GM18870 (cell line): ENCODE measurements around the gene CALM3.
A peak's percentile ranks its signal among the peaks of the same experiment; 100 is the strongest.
"Not testable (repeated sequence)": the region's sequence is repeated elsewhere in the genome, so short reads cannot be mapped to it uniquely, and the experiment has no call there.

Experiments used
- ATAC-seq: cut with Tn5 transposase; IDR thresholded peaks from one replicate; pipeline ENCODE4 v1.9.1; 2021; ENCODE audit warnings: moderate library complexity; ENCODE audit not compliant: unreplicated experiment

The CALM3 gene

GRCh38 chr19:46601318-46602224, at the start of gene CALM3:
Gene CALM3, plus strand, starts transcription at chr19:46601330. Its CDS starts 105 bp downstream, at chr19:46601435.
- peak; percentile 8 for ATAC-seq

DNA sequence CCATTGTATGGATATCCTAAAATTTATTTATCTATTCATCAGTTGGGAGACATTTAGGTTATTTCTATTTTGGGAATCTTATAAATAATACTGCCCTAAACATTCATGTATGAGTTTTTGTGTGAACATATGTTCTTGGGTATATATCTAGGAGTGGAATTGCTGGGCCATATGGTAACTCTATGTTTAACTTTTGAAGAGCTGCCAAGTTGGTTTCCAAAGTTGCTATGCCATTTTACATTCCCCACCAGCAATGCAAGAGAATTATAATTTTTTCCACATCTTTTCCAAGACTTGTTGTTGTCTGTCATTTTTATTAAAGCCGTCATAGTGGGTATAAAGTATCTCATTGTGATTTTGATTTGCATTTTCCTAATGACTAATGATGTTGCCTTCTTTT, 48.2 kb upstream of the CALM3 start:
- ATAC-seq, result no peak

DNA sequence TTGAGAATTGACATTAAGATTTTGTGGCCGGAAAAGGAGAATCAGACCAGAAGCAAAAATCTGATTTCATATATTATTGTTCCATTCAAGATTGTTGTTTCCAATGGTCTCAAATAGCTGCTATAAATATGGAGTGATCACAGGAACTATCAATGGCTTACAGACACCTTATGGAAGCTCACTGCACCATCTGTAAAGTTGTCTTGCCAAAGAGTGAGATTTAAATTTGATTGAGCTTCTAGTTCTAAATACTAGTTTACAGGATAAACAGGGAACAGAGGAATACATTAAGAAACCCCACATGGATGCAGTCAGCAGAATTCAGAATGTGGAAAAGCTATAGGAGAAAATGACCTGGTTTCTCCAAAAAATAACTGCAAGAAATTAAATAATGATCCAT, 47.0 kb upstream of the CALM3 start:
- ATAC-seq, result no peak

DNA sequence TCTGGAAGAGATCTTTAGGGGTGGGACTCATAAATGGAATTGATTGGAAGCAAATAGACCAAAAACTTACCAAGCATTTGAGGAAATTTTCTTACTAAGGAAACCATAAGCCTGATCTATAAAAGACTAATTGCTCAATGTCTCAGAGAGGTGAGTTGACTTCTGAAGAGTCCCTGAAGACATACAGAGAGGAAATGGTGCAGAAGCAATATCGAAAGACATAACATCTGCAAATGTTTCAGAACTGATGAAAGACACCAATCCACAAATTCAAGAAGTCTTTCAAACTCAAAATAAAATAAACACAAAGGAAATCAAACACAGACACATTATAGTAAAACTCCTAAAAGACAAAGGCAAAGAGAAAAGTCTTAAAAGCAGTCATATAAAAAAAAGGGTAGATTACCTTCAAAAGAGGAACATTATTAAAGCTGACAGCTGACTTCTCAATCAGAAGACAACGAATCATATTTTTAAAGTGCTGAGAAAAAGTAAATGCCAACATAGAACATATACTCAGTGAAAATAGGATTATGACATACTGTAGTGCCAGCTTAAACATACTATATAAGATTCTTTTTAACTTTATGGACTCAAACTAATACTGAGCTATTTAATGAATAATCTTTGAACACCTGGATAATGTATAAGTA, 45.4 kb upstream of the CALM3 start:
- ATAC-seq, result no peak

DNA sequence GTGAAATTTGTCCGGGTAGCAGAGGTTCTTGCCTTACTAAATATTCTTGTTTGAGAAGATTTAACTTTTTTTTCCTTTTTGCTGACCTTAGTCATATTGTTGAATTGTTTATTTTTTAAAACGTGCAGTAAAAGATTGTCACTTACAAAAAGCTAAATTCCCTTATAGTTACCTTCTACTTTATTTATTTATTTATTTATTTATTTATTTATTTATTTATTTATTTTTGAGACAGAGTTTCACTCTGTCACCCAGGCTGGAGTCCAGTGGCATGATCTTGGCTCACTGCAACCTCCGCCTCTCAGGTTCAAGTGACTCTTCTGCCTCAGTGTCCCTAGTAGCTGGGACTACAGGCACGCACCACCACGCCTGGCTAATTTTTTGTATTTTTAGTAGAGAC, 44.7 kb upstream of the CALM3 start:
- not testable (repeated sequence) for ATAC-seq

- ATAC-seq, result no peak
Observed at GRCh38 chr19:46559203-46559602, 41.9 kb upstream of the CALM3 start.

GRCh38 chr19:46559675-46560074, 41.5 kb upstream of the CALM3 start:
- ATAC-seq, result not testable (repeated sequence)

DNA sequence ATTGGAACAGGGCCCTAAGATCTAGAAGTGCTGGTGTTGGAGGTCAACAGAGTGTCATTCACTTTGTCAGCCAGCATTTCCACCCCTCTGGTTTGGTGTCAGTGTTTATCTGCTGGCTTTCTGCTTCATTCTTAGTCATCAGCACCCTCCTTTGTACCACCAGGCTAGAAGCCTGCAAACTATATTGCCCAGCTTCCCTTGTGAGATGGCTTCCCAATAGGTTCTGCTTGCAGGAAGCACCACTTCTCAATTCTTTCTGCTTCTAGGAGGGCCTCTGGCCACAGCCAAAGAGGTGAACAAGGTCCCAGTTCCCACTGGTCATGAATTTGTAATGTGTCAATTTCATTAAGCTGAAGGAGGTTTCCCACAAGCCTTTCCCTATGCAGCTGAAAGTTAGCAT, 36.4 kb upstream of the CALM3 start:
- no peak for ATAC-seq

DNA sequence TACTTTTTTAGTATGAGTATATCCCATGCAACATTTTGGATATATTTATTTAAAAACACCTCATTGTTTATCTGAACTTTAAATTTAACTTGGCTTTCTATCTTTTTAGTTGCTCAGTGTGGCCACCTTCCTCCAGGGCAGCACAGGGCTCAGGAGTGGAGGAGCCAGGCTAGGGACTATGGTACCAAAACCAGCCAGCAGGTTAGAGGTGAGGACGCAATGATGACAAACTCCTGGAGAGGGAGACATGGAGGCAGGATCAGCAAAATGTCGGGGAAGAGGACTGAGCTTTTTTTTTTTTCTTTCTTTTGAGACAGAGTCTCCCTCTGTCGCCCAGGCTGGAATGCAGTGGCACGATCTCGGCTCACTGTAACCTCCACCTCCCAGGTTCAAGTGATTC, 29.6 kb upstream of the CALM3 start:
- ATAC-seq, result no peak

DNA sequence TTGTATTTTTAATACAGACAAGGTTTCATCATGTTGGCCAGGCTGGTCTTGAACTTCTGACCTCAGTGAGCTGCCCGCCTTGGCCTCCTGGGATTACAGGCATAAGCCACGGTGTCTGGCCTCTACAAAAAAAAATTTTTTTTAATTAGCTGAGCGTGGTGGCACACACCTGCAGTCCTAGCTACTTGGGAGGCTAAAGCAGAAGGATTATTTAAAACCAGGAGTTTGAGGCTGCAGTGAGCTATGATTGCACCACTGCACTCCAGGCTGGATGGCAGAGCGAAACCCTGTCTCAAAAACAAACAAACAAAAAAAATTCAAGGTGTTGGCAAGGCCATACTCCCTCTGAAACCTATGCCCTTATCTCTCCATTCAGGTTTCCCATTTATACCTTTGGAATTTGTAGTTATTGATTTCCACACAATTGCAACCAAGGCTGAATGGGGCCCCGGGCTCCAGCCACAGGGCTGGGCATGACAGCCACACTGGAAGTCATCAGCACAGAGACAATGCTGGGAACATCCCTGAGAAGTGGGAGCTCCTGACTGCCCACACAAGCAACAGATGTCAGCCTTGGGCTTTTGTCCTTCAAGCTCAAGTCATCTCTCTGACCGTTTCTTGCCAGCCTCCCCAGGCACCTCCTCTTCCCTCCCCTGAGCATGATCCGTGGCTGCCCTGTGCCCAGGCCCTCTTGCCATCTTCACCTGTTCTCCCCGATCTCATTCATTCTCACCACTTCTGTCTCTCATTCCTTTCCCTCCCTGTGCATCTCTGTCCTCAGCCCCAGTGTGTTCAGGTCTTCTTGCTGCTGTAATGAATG, 27.2 kb upstream of the CALM3 start:
- ATAC-seq, result no peak

- no peak for ATAC-seq
Observed at GRCh38 chr19:46574533-46574932, 26.6 kb upstream of the CALM3 start.

DNA sequence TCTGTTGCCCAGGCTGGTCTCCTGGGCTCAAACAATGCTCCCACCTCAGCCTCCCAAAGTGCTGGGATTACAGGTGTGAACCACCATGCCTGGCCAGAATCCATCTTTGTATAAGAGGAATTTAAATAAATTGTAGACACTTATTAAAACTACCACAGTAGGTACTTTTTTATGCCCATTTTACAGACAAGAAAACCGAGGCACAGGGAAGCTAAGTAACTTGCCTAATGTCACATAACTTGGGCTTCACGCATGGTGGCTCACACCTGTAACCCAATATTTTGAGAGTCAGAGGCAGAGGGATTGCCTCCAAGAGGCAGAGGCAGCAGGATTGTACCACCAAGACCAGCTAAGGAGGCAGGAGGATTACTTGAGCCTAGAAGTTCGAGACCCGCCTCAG, 22.7 kb upstream of the CALM3 start:
- no peak for ATAC-seq

DNA sequence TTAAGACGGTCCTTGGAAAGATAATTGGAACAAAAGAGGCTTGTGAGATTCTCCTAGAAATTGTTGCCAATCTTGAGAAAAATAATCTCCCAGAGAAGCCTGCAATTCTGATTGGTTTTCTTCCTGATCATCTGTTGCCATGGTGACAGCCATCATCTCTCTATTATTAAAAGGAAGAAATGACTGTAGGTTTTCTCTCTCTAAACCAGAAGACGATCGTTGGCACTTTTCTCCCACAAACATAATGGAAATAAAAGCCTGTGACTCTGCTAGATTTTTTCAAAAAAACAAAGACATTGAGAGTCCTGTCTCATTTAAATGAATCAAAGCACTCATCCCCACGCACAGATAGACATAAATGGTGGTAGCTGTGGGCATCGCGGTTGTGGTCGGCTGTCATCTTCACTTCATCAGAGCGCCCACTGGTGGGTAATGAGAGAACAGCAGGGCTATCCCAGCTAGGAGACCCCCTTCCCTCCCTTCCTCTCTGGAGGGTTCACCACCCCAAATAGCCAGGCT, 21.7 kb upstream of the CALM3 start:
- no peak for ATAC-seq

GRCh38 chr19:46580247-46580646, 20.9 kb upstream of the CALM3 start:
- no peak for ATAC-seq

DNA sequence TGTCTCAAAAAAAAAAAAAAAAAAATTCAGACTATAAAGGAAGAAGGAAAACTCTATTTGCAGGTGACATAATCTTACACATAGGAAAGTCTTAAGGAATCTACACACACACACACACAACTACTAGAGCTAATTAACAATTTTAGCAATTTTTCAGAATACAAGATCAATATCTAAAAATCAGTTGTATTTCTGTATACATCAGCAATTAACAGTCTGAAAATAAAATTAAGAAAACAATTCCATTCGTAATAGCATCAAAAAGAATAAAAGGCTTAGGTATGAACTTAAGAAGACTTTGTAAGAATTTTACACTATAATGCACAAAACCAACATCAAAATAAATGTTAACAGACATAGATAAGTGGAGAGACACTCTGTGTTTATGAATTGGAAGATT, 15.6 kb upstream of the CALM3 start:
- no peak for ATAC-seq

DNA sequence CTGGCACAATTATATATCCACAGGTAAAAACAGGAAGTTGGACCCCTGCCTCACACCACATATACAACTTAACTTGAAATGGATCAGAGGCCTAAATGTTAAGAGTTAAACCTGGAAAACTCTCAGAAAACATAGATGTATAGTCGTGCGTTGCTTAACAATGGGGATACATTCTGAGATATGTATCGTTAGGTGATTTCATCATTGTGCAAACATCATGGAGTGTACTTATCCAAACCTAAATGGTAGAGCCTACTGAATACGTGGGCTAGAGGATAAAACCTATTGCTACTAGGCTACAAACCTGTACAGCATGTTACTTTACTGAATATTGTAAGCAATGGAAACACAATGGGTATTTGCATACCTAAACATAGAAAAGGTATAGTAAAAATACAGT, 14.8 kb upstream of the CALM3 start:
- ATAC-seq, result no peak

DNA sequence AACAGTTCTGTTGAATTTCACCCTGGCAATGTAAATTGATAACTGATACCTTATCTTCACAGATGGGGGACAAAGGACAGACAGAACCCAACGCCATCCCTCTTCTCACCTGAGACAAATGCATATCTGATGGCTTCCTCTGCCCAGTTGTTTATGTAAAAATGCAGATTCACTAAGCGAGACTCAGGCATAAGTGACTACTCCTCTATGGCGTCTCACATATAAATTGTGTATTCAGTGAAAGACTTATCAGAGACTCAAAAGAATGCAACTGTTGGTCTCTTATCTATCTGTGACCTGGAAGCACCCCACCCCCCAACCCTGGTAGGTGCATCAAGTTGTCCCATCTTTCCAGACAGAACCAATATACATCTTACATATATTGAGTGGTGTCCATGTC, 13.3 kb upstream of the CALM3 start:
- ATAC-seq, result no peak

GRCh38 chr19:46591254-46591653, 9.9 kb upstream of the CALM3 start:
- ATAC-seq, result no peak

GRCh38 chr19:46591870-46592269, 9.3 kb upstream of the CALM3 start:
- ATAC-seq, result no peak

DNA sequence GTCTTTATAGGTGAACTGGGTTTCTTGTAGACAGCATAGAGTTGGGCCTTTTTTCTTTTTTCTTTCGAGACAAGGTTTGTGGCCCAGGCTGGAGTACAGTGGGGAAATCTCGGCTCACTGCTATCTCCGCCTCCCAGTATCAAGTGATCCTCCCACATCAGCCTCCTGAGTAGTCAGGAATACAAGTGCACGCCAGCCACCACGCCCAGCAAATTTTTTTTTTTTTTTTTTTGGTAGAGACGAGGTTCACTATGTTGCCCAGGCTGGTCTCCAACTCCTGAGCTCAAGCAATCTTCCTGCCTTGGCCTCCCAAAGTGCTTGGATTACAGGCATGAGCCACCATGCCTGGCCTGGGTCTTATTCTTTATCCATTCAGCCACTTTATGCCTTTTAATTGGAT, 5.1 kb upstream of the CALM3 start:
- ATAC-seq, result no peak

DNA sequence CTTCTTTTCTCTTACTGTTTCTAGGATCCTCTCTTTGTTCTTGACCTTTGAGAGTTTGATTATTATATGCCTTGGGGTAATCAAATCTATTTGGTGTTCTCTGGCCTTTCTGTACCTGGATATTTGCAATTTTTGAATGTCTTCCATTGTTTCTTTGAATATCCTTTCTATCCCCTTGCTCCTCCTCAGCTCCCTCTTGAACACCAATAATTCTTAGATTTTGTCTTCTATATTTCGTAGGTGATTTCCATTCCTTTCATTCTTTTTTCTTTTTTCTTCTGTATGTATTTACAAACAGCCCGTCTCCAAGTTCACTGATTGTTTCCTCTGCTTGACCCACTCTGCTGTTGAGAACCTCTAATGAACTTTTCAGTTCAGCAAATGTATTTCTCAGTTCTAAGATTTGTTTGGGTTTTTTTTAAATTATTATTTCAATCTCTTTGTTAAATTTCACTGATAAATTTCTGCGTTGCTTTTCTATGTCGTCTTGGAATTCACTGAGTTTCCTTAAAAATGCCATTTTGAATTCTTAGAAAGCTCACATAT, 2.7 kb upstream of the CALM3 start:
- no peak for ATAC-seq
